HEK293 (cell line): ENCODE data around the gene CCSER2.

Experiments used
- CTCF ChIA-PET: fragments of 350-600 bp; formaldehyde crosslinking; extraction: SDS; loops from one replicate; lab custom pipeline; 2021; ENCODE audit warnings: antibody characterized with exemption; lab: Yijun Ruan, JAX
- POLR2A ChIA-PET: fragments of 300-600 bp; formaldehyde crosslinking; extraction: SDS; loops from one replicate; lab custom pipeline; 2020; ENCODE audit warnings: antibody characterized with exemption, inconsistent platforms; lab: Yijun Ruan, JAX
- H3K27ac ChIP-seq: fragments of 200-500 bp; sonication (Bioruptor generic); 2 replicates; pipeline ENCODE4 v1.5.1; 2014; ENCODE audit warnings: low read depth, low read length, control low read depth, inconsistent platforms; ENCODE audit errors: extremely low read depth
- H3K36me3 ChIP-seq, 2 experiments: fragments of 200-500 bp in 1 of 2; sonication (Bioruptor generic) in 1 of 2; 1 replicate in 1 of 2; 2 replicates in 1 of 2; pipeline ENCODE4 v1.5.1; 2014 to 2017; ENCODE audit warnings: inconsistent platforms in 2 of 2, low read length in 2 of 2; ENCODE audit not compliant: control insufficient read depth in 2 of 2, insufficient read depth in 1 of 2
- H3K4me1 ChIP-seq: fragments of 200-500 bp; sonication (Bioruptor generic); 2 replicates; pipeline ENCODE4 v1.5.1; 2014; ENCODE audit warnings: mild to moderate bottlenecking, low read length, inconsistent platforms; ENCODE audit not compliant: control insufficient read depth, insufficient read depth
- H3K4me3 ChIP-seq: 2 replicates; pipeline ENCODE4 v1.5.1; 2011; ENCODE audit warnings: low read depth, mild to moderate bottlenecking, control low read depth, low read length, moderate library complexity
- H3K9me3 ChIP-seq: fragments of 200-500 bp; sonication (Bioruptor generic); 2 replicates; pipeline ENCODE4 v1.5.1; 2014; ENCODE audit warnings: low read depth, low read length, inconsistent platforms; ENCODE audit not compliant: control insufficient read depth, insufficient read depth
- GFI1B ChIP-seq: fragments of 450-650 bp; formaldehyde crosslinking; IDR thresholded peaks from 2 replicates; pipeline ENCODE4 v1.5.1; 2016; ENCODE audit warnings: missing biosample characterization, missing genetic modification characterization
- KLF8 ChIP-seq: fragments of 450-650 bp; formaldehyde crosslinking; IDR thresholded peaks from 2 replicates; pipeline ENCODE4 v1.5.1; 2016; ENCODE audit warnings: missing biosample characterization, missing genetic modification characterization
- MYNN ChIP-seq: fragments of 450-650 bp; formaldehyde crosslinking; IDR thresholded peaks from 2 replicates; pipeline ENCODE4 v1.5.1; 2016; ENCODE audit warnings: missing biosample characterization, missing genetic modification characterization, borderline replicate concordance
- PRDM1 ChIP-seq: fragments of 450-650 bp; formaldehyde crosslinking; IDR thresholded peaks from 2 replicates; pipeline ENCODE4; 2016; ENCODE audit warnings: missing biosample characterization, missing genetic modification characterization
- SP7 ChIP-seq: fragments of 450-650 bp; formaldehyde crosslinking; IDR thresholded peaks from 2 replicates; pipeline ENCODE4 v1.5.1; 2016; ENCODE audit warnings: missing biosample characterization, missing genetic modification characterization
- ZBTB21 ChIP-seq: fragments of 450-650 bp; formaldehyde crosslinking; IDR thresholded peaks from 2 replicates; pipeline ENCODE4 v1.5.1; 2017; ENCODE audit warnings: missing biosample characterization, missing genetic modification characterization
- ZBTB48 ChIP-seq: fragments of 450-650 bp; formaldehyde crosslinking; IDR thresholded peaks from 2 replicates; pipeline ENCODE4 v1.5.1; 2016; ENCODE audit warnings: missing biosample characterization, missing genetic modification characterization
- ZNF121 ChIP-seq: fragments of 450-650 bp; formaldehyde crosslinking; IDR thresholded peaks from 2 replicates; pipeline ENCODE4 v1.5.1; 2016; ENCODE audit warnings: missing biosample characterization, missing genetic modification characterization
- ZNF202 ChIP-seq: fragments of 450-650 bp; formaldehyde crosslinking; IDR thresholded peaks from 2 replicates; pipeline ENCODE4 v1.5.1; 2016; ENCODE audit warnings: missing biosample characterization, missing genetic modification characterization, borderline replicate concordance
- ZNF211 ChIP-seq: fragments of 450-650 bp; formaldehyde crosslinking; IDR thresholded peaks from 2 replicates; pipeline ENCODE4 v1.5.1; 2016; ENCODE audit warnings: low read depth, missing biosample characterization, missing genetic modification characterization
- ZNF239 ChIP-seq: fragments of 450-650 bp; formaldehyde crosslinking; IDR thresholded peaks from 2 replicates; pipeline ENCODE4 v1.5.1; 2016; ENCODE audit warnings: missing biosample characterization, missing genetic modification characterization
- ZNF335 ChIP-seq: fragments of 450-650 bp; formaldehyde crosslinking; conservative IDR thresholded peaks from 2 replicates; pipeline ENCODE4 v1.5.1; 2016; ENCODE audit warnings: missing biosample characterization, missing genetic modification characterization
- ZNF473 ChIP-seq: fragments of 450-650 bp; formaldehyde crosslinking; IDR thresholded peaks from 2 replicates; pipeline ENCODE4 v1.5.1; 2017; ENCODE audit warnings: missing biosample characterization, missing genetic modification characterization
- ZNF510 ChIP-seq: fragments of 450-650 bp; formaldehyde crosslinking; IDR thresholded peaks from 2 replicates; pipeline ENCODE4 v1.5.1; 2018; ENCODE audit warnings: mild to moderate bottlenecking, missing genetic modification characterization, missing biosample characterization; ENCODE audit not compliant: insufficient replicate concordance
- ZNF571 ChIP-seq: fragments of 450-650 bp; formaldehyde crosslinking; IDR thresholded peaks from 2 replicates; pipeline ENCODE4 v1.5.0; 2017; ENCODE audit warnings: missing biosample characterization, missing genetic modification characterization
- ZNF600 ChIP-seq: fragments of 450-650 bp; formaldehyde crosslinking; IDR thresholded peaks from 2 replicates; pipeline ENCODE4 v1.5.1; 2016; ENCODE audit warnings: missing biosample characterization, missing genetic modification characterization
- ZNF660 ChIP-seq: fragments of 450-650 bp; IDR thresholded peaks from 2 replicates; pipeline ENCODE4 v1.5.1; 2018; ENCODE audit warnings: missing biosample characterization, mild to moderate bottlenecking, missing genetic modification characterization
- ZNF664 ChIP-seq: fragments of 450-650 bp; formaldehyde crosslinking; IDR thresholded peaks from 2 replicates; pipeline ENCODE4 v1.5.1; 2016; ENCODE audit warnings: missing biosample characterization, missing genetic modification characterization
- ZNF677 ChIP-seq: fragments of 450-650 bp; IDR thresholded peaks from 2 replicates; pipeline ENCODE4 v1.5.0; 2018; ENCODE audit warnings: missing biosample characterization, mild to moderate bottlenecking, missing genetic modification characterization, moderate library complexity
- ZNF768 ChIP-seq: fragments of 450-650 bp; formaldehyde crosslinking; IDR thresholded peaks from 2 replicates; pipeline ENCODE4 v1.5.1; 2018; ENCODE audit warnings: missing biosample characterization, mild to moderate bottlenecking, missing genetic modification characterization
- ZNF830 ChIP-seq: fragments of 450-650 bp; IDR thresholded peaks from 2 replicates; pipeline ENCODE4 v1.5.0; 2018; ENCODE audit warnings: missing biosample characterization, missing genetic modification characterization, low read depth, mild to moderate bottlenecking, moderate library complexity
- TF ChIP-seq, protein P1 (sequence below): fragments of 450-650 bp; formaldehyde crosslinking; optimal IDR thresholded peaks from 2 replicates; pipeline ENCODE3; 2016; ENCODE audit warnings: missing biosample characterization, mild to moderate bottlenecking, missing genetic modification characterization
- TF ChIP-seq, protein P2 (sequence below): fragments of 450-650 bp; formaldehyde crosslinking; IDR thresholded peaks from 2 replicates; pipeline ENCODE4 v1.5.1; 2016; ENCODE audit warnings: missing biosample characterization, missing genetic modification characterization

Gene CCSER2

DNA sequence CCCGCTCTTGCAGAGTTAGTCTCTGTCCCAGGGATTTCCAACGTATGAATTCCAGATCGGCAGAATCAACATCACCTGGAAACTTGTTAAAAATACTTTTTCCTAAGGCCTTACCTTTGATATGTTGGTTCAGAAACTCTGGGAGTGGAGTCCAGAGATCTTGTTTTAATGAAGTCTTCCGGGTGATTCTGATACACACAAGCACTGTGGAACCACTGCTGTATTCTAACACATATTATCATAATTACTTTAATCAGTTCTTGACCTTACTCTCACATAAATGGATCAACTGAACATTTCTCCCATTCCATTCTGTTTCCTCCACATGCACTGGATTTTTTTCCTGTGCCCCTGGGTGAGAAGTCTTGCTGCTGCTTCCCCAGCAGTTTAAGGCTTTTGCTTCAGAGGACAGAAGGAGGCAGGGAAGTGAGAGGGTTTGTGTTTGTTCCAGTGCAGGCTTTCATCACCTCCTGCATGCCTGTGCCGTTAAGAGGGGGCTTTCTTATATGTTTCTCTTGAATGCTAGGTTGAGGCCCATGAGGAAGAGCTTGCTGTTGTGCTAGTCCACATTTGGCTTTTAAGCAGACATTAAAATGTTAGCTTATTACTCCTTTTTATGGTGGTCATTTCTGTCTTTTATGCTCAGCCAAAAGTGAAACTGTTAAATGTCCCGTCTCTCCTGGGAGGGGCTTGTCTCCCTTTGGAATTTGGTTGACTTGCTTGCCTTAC, 32.4 kb downstream of the CCSER2 start:
- CTCF ChIA-PET: interaction anchor here (0.7 to 3.2 kb wide), 4 partner anchors 8 to 73 kb away, joined by 3 to 18 read pairs (median 3); no protein-coding TSS in a partner anchor
- Histone ChIP-seq H3K4me1 (peaks cover 10% of the 10 kb centered on the region), H3K9me3 (no peaks in the 10 kb centered on the region), H3K4me3 (peak overlapping the region; percentile 23), H3K36me3 (no peaks in the 10 kb centered on the region), H3K27ac (no peak overlapping the region)
- TF ChIP-seq ZNF660 (tag by site-specific recombination) (peak; percentile 100), ZNF335 (tag by site-specific recombination) (peak; percentile 69), ZNF768 (tag by site-specific recombination) (no peak), PRDM1 (peak; percentile 17; the same call in 1 of the 2 replicates), SP7 (no peak)
- POLR2A ChIA-PET: no interaction called here

DNA sequence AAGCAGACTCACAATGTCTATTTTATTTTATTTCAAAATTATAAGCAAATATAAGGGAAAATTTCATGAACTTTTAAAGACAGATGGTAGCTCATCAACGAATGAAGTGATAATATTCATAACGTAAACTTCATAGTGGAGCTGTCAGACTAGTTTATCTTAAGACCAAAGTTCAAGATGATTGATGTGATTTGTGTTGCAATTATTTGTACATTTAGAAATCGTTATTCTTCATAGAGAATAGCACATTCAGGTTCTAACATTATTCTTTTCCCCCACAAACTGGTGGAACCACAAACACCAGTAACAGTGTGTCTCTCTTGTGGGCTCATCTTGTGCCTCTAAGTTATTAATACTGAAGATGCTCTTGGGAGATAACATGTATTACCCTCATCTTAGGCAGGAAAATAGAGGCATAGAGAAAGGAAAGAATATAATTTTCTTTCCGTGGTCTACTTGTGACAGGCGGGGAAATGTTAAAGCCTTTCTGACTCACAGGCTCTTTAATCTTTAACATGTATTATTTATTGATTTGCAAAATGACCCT, 37.0 kb downstream of the CCSER2 start:
- CTCF ChIA-PET: interaction anchor here (0.6 to 4.9 kb wide), 5 partner anchors 13 to 823 kb away, joined by 4 to 33 read pairs (median 4); no protein-coding TSS in a partner anchor

DNA sequence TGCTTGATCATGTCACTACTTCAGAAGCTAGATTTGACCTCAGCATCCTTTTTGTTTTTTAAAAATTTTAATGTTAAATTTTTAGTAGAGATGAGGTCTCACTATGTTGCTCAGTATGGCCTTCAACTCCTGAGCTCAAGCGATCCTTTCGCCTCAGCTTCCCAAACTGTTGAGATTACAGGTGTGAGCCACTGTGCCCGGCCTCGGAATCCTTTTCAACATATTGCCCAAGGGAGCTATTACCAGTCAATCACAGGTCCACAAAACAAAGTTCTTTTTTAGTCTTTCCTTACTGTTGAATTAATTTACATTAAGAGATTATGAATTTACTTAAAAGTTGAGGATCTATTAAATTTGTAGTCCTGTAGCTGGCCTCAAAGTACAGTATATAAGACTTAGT, 37.7 kb downstream of the CCSER2 start:
- ChIA-PET CTCF (interaction anchor here (0.6 to 4.9 kb wide), 4 partner anchors 9 to 176 kb away, joined by 3 to 33 read pairs (median 10); no protein-coding TSS in a partner anchor), POLR2A (no interaction called here)
- Histone ChIP-seq H3K36me3 (peaks cover 0 to 3% of the 10 kb centered on the region in 2 experiments; a peak in 1 of 3 replicates), H3K9me3 (no peaks in the 10 kb centered on the region), H3K4me1 (peaks cover 2% of the 10 kb centered on the region; the same call in 1 of the 2 replicates), H3K4me3 (no peak overlapping the region), H3K27ac (no peak overlapping the region)
- TF ChIP-seq, protein P1, sequence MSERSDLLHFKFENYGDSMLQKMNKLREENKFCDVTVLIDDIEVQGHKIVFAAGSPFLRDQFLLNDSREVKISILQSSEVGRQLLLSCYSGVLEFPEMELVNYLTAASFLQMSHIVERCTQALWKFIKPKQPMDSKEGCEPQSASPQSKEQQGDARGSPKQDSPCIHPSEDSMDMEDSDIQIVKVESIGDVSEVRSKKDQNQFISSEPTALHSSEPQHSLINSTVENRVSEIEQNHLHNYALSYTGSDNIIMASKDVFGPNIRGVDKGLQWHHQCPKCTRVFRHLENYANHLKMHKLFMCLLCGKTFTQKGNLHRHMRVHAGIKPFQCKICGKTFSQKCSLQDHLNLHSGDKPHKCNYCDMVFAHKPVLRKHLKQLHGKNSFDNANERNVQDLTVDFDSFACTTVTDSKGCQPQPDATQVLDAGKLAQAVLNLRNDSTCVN (tag by site-specific recombination): no peak
- TF ChIP-seq ZNF600 (tag by site-specific recombination) (no peak), ZNF664 (no peak), ZNF202 (tag by site-specific recombination) (no peak), ZBTB21 (no peak), ZNF677 (tag by site-specific recombination) (no peak)

More for the DNA sequence above, 37.0 kb downstream of the CCSER2 start:
- TF ChIP-seq ZNF239 (tag by site-specific recombination) (no peak), ZNF473 (no peak), ZNF335 (tag by site-specific recombination) (no peak), ZNF121 (no peak), ZBTB48 (no peak), ZNF211 (tag by site-specific recombination) (no peak), KLF8 (tag by site-specific recombination) (no peak), ZNF510 (no peak), GFI1B (tag by site-specific recombination) (no peak), ZNF830 (tag by site-specific recombination) (no peak), MYNN (tag by site-specific recombination) (no peak), ZNF571 (tag by site-specific recombination) (no peak)
- TF ChIP-seq, protein P2, sequence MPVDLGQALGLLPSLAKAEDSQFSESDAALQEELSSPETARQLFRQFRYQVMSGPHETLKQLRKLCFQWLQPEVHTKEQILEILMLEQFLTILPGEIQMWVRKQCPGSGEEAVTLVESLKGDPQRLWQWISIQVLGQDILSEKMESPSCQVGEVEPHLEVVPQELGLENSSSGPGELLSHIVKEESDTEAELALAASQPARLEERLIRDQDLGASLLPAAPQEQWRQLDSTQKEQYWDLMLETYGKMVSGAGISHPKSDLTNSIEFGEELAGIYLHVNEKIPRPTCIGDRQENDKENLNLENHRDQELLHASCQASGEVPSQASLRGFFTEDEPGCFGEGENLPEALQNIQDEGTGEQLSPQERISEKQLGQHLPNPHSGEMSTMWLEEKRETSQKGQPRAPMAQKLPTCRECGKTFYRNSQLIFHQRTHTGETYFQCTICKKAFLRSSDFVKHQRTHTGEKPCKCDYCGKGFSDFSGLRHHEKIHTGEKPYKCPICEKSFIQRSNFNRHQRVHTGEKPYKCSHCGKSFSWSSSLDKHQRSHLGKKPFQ (tag by site-specific recombination): no peak
- no peak overlapping the region for H3K4me3 ChIP-seq
- peaks cover 7% of the 10 kb centered on the region for H3K4me1 ChIP-seq
- no peaks in the 10 kb centered on the region for H3K36me3 ChIP-seq
- POLR2A ChIA-PET: no interaction called here
- H3K9me3 ChIP-seq: no peaks in the 10 kb centered on the region
- H3K27ac ChIP-seq: no peak overlapping the region
